Activated CD4-positive, alpha-beta T cell treated with anti-CD3 and anti-CD28 coated beads, Interleukin-2, amount 10 ng/mL, durations not matched to agents 24 days and 14 days (primary cell): ENCODE measurements around the gene MYL3. TPM values are rescaled to one million over a fixed set of nuclear protein-coding genes. Genes with fewer than 3 reads are reported as not detected.
A peak's percentile ranks its signal among the peaks of the same experiment; 100 is the strongest.

Source experiments
- DNase-seq: peaks from one replicate; pipeline ENCODE4 v3.0.0; 2022
- H3K27ac Mint-ChIP-seq: one replicate; pipeline ENCODE4 v1.8.0; 2022; ENCODE audit warnings: mild to moderate bottlenecking, mixed read lengths
- H3K27me3 Mint-ChIP-seq: one replicate; pipeline ENCODE4 v1.8.0; 2022; ENCODE audit warnings: mixed read lengths
- H3K36me3 Mint-ChIP-seq: one replicate; pipeline ENCODE4 v1.8.0; 2022; ENCODE audit warnings: low read depth, mild to moderate bottlenecking, mixed read lengths
- H3K4me1 Mint-ChIP-seq: one replicate; pipeline ENCODE4 v1.8.0; 2021; ENCODE audit warnings: mixed read lengths
- H3K4me3 Mint-ChIP-seq: one replicate; pipeline ENCODE4 v1.8.0; 2022; ENCODE audit warnings: mild to moderate bottlenecking, moderate library complexity, mixed read lengths
- H3K9me3 Mint-ChIP-seq: one replicate; pipeline ENCODE4 v1.8.0; 2021; ENCODE audit warnings: mixed read lengths
- intact Hi-C: fragments of 100-400 bp; cut with micrococcal nuclease; formaldehyde crosslinking; loops from one replicate; pipeline ENCODE4 v1.15.1; 2023
- total RNA-seq: library from RNA; stranded (reverse); gene quantifications from 2 replicates; pipeline ENCODE4 v1.2.3, GENCODE V29; 2022

Gene MYL3
- total RNA-seq, 1 donor from 2014 or later: not detected

DNA sequence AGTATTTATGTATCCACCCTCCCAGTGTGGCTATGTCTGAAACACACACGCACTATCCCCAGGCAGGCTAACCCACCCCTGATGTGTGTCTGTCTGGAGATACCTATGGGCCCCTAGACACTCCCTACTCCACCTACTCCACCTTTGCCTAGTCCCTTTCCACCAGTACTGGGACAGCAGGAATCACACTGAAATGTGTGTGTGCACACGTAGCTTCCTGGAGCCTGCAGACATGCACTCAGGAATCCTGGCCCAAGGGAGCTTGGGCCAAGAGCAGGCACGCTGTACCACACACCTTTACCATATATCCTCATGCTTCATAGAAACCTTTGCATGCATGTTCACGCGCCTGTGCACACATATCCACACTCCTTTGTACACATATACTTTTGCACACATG, 7.4 kb upstream of the MYL3 start:
- Mint-ChIP-seq H3K4me3 (no peak overlapping the region), H3K27me3 (peaks cover 12% of the 10 kb centered on the region), H3K9me3 (no peaks in the 10 kb centered on the region), H3K4me1 (peaks cover 3% of the 10 kb centered on the region), H3K36me3 (no peaks in the 10 kb centered on the region), H3K27ac (no peak overlapping the region)
- DNase-seq: no peak
- intact Hi-C loops: no loop called here

DNA sequence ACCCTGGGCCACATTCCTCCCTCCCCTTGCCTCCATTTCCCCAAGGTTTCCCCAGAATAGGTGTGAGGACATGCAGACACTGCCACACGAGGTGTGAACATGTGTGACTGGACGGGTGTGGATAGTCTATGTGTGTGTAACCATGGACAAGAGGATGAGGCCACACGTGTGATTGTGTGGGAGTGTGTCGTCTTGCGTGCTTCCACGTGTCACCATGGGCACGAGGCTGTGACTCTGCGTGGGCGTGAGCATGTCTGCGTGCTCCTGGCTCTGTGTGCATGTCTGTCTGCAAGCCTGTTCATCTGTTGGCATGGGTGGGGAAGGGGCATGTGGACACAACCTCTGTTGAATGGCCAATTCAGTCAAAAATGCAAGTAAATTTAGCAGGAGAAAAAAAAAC, 6.2 kb upstream of the MYL3 start:
- no peak for DNase-seq
- peaks cover 3% of the 10 kb centered on the region for H3K4me1 Mint-ChIP-seq
- intact Hi-C loops: loop anchor here (5.0 kb wide), 2 partner anchors 128 to 503 kb away; no protein-coding TSS in a partner anchor
- no peaks in the 10 kb centered on the region for H3K9me3 Mint-ChIP-seq
- H3K27ac Mint-ChIP-seq: no peak overlapping the region
- H3K27me3 Mint-ChIP-seq: peaks cover 8% of the 10 kb centered on the region
- no peak overlapping the region for H3K4me3 Mint-ChIP-seq
- no peaks in the 10 kb centered on the region for H3K36me3 Mint-ChIP-seq

DNA sequence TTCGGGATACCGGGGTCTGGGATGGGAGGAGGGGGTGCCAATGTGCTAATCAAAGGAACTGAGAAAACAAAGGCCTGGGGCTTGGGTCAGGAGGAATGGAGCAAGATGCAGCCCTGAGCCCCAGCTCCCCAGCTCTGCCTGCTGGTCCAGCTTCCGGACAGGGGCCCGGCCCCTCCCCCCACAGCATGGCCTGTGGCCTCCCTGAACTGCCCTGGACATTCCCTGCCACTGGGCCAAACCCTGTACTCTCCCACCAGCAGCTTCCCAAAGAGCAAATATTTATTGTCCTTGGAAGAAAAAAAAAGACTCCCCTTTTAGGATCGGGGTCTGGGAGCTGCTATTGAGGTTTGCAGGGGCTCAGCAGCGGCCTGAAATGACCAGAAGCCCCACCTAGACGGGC, 5.7 kb upstream of the MYL3 start:
- Mint-ChIP-seq H3K4me1 (peaks cover 3% of the 10 kb centered on the region), H3K36me3 (no peaks in the 10 kb centered on the region), H3K27me3 (peaks cover 7% of the 10 kb centered on the region), H3K27ac (no peak overlapping the region), H3K4me3 (no peak overlapping the region), H3K9me3 (no peaks in the 10 kb centered on the region)
- no peak for DNase-seq
- intact Hi-C loops: loop anchor here (5.0 kb wide), 2 partner anchors 128 to 503 kb away; no protein-coding TSS in a partner anchor

DNA sequence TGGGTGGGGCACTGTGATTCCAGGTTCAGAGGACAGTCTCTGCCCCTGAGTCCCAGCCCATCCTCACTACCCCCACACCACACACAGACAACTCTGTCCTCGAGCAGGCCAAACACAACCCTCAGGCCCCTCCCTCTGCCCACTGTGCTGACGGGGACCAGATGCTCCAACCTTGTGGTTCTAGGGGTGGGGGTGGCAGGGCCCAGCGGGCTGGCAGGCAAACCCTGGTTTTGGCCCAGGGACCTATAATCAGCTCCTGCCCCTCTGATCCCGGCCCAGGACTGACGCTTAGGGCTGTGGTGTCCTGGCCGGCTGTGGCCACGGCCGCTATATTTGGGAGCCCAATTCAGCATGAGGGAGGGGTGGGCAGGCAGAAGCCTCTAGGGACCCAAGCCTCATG, 5.0 kb upstream of the MYL3 start:
- Mint-ChIP-seq H3K9me3 (no peaks in the 10 kb centered on the region), H3K4me1 (peaks cover under 1% of the 10 kb centered on the region), H3K4me3 (no peak overlapping the region), H3K27me3 (peaks cover 4% of the 10 kb centered on the region), H3K27ac (no peak overlapping the region), H3K36me3 (no peaks in the 10 kb centered on the region)
- intact Hi-C loops: loop anchor here (5.0 kb wide), 2 partner anchors 129 to 504 kb away; no protein-coding TSS in a partner anchor
- DNase-seq: no peak

DNA sequence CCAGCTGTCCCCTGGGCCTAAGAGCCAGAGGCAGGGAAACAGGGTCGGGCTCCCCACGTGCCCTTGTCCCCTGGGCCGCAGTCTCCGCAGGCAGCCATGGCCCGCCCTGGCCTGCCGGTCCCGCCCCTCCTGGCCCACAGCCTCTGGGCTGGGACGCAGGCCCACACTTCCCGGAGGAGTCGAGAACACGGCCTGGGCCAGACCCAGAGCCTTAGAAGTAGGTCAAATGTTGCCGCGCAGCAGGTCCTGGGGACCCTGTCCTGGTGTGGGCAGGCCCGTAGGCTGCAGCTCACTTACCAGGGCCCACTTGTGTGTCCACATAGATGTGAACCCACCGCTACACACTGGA, 4.3 kb upstream of the MYL3 start:
- no peaks in the 10 kb centered on the region for H3K9me3 Mint-ChIP-seq
- no peak for DNase-seq
- H3K4me1 Mint-ChIP-seq: no peaks in the 10 kb centered on the region
- H3K27me3 Mint-ChIP-seq: peaks cover 4% of the 10 kb centered on the region
- H3K36me3 Mint-ChIP-seq: no peaks in the 10 kb centered on the region
- H3K4me3 Mint-ChIP-seq: no peak overlapping the region
- H3K27ac Mint-ChIP-seq: no peak overlapping the region
- intact Hi-C loops: loop anchor here (5.0 kb wide), 2 partner anchors 130 to 505 kb away; no protein-coding TSS in a partner anchor

DNA sequence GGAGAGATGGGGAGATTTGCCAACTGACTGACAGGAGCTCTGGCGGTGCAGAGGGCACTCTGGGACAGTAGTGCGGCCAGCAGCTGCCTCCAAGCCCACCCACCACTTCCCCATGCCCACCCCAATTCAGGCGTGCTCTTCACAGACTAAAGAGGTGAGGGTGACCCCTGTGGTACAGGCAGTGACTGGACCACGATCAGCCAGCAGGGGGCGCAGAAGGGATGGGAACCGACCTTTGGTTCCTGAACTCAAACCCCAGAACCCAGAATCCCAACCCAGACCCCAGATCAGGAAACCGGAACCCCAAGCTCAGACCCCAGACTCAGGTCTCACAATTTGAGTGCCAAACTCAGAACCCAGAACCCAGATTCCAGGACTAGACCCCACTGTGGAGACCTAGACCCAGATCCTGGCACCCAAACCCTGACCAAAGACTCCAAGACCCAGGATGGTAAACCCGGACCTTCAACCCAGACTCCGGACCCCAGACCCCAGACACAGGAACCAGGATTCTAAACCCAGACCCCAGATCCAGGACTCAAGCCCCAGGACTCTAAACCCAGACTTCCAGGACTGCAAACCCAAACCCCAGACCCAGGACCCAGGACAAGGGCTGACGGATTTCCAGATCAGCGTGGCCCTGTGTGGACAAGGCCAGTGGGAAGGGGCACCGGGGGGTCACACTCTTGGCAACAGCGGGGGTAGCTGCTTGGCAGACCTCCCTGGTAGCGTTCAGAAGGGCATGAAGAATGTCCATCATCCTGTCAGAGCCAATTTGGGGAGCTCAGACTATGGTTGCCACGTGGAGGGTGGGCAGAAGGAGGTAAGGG, 3.7 kb upstream of the MYL3 start:
- no peaks in the 10 kb centered on the region for H3K9me3 Mint-ChIP-seq
- intact Hi-C loops: loop anchor here (1.0 to 5.0 kb wide), 4 partner anchors 28 to 505 kb away; no protein-coding TSS in a partner anchor
- no peaks in the 10 kb centered on the region for H3K36me3 Mint-ChIP-seq
- no peaks in the 10 kb centered on the region for H3K4me1 Mint-ChIP-seq
- peak; percentile 93 for DNase-seq
- H3K27ac Mint-ChIP-seq: no peak overlapping the region
- peaks cover 4% of the 10 kb centered on the region for H3K27me3 Mint-ChIP-seq
- H3K4me3 Mint-ChIP-seq: no peak overlapping the region

DNA sequence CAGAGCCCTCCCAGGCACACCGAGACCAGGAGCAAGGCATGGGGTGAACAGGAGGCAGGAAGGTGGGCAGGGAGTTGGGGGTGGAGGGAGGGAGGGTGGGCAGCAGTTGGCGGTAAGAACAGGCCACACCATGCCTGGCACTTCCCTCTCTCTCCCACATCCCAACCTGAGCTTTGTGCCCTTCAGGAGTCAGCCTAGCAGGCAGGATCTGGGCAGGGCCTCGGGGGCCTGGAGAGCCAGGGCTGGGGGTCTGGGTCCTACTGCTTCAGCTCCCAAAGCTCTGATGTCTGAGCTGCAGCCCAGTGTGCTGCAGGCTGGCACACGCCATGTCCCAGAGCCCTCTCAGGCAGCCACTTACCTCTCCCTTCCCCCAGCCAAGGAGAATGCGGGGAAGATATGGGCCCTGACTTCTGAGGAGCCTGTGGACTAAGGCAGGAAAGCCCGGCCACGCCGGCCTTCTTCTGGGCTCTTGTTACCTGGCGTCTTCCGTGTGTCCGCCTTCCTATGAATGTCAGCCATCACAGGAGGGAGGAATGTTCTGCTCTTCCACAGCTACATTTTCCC, 2.9 kb upstream of the MYL3 start:
- Mint-ChIP-seq H3K36me3 (no peaks in the 10 kb centered on the region), H3K9me3 (no peaks in the 10 kb centered on the region), H3K27ac (no peak overlapping the region), H3K27me3 (peaks cover 4% of the 10 kb centered on the region), H3K4me1 (no peaks in the 10 kb centered on the region), H3K4me3 (no peak overlapping the region)
- DNase-seq: no peak
- intact Hi-C loops: loop anchor here (1.0 to 5.0 kb wide), 4 partner anchors 29 to 506 kb away; no protein-coding TSS in a partner anchor

DNA sequence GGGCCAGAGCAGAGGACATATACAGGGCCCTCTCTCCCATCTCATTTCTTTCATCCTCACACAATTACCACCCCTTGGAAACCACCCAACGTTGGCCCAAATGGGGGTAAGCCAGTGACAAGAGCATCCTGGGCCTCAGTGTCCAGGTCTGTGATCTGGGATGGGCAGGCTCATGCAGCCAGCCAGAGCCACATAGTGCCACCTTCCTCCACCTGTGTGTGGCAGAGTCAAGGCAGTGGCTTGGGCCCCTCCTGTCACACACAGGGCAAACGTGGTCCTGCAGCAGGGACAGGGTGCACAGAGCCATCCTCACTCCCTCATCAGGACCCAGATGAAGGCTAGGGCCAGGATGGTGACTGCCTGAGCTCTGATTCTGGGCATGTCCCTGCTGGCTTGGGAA, 2.3 kb upstream of the MYL3 start:
- no peak for DNase-seq
- Mint-ChIP-seq H3K27me3 (no peaks in the 10 kb centered on the region), H3K4me1 (no peaks in the 10 kb centered on the region), H3K36me3 (no peaks in the 10 kb centered on the region), H3K27ac (no peak overlapping the region), H3K4me3 (no peak overlapping the region), H3K9me3 (no peaks in the 10 kb centered on the region)
- intact Hi-C loops: loop anchor here (5.0 kb wide), 2 partner anchors 132 to 507 kb away; no protein-coding TSS in a partner anchor

DNA sequence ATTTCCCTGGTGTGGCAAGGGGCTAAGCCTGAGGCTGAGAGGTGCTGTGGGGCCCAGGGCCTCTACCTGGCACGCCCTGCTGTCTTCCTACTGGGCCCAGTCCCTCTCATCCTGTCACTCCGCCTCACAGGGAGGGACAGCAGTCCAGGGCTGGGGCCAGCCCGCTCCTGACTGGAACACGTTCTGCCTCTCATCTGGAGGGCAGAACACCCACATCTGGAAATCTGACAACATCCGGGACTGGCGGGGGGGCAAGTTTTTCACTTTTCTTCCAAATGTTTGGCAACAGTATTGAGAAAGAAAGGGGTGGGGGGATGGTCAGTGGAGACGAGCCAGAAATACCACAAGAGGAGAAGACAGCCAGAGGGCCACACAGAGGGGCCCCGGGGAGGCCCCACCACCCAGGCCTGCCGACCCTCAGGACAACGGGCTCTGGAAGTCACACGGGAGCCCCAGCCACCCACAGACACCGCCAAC, 1.8 kb upstream of the MYL3 start:
- H3K27ac Mint-ChIP-seq: no peak overlapping the region
- intact Hi-C loops: loop anchor here (5.0 kb wide), 2 partner anchors 132 to 507 kb away; no protein-coding TSS in a partner anchor
- no peaks in the 10 kb centered on the region for H3K27me3 Mint-ChIP-seq
- H3K4me1 Mint-ChIP-seq: no peaks in the 10 kb centered on the region
- H3K4me3 Mint-ChIP-seq: no peak overlapping the region
- H3K9me3 Mint-ChIP-seq: no peaks in the 10 kb centered on the region
- no peak for DNase-seq
- H3K36me3 Mint-ChIP-seq: no peaks in the 10 kb centered on the region

DNA sequence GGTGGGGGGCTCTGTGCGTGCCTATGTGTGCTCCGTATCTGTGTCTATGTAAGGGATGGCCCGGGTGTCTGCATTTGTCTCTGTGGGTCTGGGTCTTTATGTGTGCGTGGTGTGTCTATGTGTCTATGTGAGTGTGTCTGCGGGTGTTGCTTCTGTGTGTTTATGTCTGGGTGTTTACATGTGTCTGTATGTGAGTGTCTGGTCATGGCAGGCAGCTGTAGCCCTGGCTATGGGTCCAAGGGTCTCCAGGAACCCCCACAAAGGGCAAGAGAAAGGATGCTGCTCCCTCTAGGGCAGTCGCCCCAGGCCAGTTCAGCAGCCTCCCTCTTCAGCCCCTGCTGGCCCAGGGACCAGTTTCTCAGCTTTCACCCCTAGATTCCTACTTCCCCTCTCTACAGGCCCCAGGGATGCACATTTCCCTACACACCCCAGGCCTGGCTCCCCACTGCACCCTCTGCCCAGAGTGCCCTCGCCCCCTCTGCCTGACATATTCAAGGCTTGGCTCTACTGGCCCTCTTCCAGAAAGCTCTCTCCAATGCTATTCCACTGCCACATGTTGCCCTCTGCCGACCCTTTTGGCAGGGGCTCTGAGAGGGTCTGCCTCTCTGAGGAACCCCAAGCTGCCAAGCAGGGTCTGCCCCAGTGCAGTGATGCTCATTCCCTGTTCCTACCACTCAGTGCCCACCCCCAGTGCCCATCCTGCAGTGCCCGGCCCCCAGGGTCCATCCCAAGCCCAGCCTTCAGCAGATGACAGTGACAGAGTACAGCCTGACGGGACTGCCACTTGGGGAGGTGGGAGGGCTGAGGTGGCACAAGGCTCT, 1.0 kb upstream of the MYL3 start:
- intact Hi-C loops: no loop called here
- no peaks in the 10 kb centered on the region for H3K36me3 Mint-ChIP-seq
- no peak overlapping the region for H3K4me3 Mint-ChIP-seq
- DNase-seq: no peak
- H3K4me1 Mint-ChIP-seq: no peaks in the 10 kb centered on the region
- no peaks in the 10 kb centered on the region for H3K9me3 Mint-ChIP-seq
- no peaks in the 10 kb centered on the region for H3K27me3 Mint-ChIP-seq
- no peak overlapping the region for H3K27ac Mint-ChIP-seq

DNA sequence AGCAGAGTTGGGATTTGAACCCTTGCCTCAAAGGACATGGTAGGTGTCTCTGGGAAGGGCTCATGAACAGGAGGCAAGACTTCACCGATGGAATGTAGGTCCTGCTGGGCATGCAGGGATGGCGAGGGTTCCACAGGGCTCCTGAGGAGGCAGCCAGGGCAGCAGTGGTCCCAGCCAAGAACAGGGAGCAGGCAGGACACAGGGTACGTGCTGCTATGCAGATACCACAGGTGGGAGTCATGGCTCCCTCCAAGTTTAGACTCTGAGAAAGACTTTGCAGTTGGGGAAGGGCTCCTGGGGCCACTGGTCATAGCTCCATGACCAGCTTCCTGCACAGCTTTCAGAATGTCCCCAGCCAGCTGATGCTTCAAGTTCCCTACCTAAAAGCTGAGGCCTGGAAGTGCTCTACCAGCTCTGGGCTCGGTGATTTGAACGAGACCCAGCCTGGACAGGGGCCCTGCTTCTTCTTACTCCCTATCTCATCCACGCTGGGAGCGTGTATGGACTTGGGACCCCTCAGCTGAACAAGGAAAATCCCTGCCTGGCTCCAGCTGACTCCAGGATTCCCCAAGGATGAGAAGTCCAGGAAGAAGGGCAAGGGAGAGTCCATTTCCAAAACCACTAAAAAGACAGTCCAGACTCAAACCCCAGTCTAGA, 747 bp downstream of the MYL3 start:
- H3K4me1 Mint-ChIP-seq: no peaks in the 10 kb centered on the region
- no peaks in the 10 kb centered on the region for H3K9me3 Mint-ChIP-seq
- intact Hi-C loops: no loop called here
- no peaks in the 10 kb centered on the region for H3K27me3 Mint-ChIP-seq
- H3K27ac Mint-ChIP-seq: no peak overlapping the region
- no peaks in the 10 kb centered on the region for H3K36me3 Mint-ChIP-seq
- H3K4me3 Mint-ChIP-seq: no peak overlapping the region
- DNase-seq: no peak

DNA sequence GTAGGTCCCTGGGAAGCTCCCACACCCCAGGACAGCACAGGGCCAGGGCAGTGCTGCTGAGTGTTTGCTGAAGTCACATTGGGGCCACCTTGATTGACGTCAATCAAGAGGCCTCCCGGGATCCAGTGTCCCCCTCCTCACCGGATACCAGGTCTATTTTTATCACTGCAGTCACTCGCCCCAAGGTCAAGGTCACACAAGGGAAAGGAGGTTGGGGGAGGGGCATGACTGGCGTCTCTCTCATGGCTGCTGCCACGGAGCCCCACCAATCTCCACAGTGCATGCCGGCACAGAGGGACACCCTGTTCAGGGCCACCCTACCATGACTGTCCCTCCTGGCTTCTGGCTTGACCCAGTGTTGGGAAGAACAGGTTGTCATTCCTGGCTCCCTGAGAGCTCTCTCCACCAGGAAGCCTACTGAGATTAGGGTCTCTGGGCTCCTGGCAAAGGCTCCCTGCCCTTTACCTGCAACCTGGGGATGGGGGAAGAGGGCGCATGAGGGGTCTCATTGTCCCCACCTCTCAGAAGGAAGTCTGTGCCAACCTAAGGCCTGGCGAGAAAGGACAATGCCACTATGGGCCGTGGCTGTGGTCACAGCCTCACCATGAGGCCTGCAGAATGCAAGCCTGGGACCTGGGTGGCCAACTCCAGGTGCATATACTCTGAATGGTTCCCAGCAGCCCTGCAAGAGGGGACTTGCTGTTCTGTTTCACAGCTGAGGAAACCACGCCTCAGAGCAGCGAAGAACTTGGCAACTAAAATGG, 1.5 kb downstream of the MYL3 start:
- Mint-ChIP-seq H3K27ac (no peak overlapping the region), H3K4me1 (no peaks in the 10 kb centered on the region), H3K36me3 (no peaks in the 10 kb centered on the region), H3K9me3 (no peaks in the 10 kb centered on the region), H3K4me3 (no peak overlapping the region), H3K27me3 (no peaks in the 10 kb centered on the region)
- intact Hi-C loops: no loop called here
- DNase-seq: no peak
